Smooth muscle cell (in vitro differentiated cells): ENCODE measurements around the gene PAWR. TPM values are rescaled to one million over a fixed set of nuclear protein-coding genes. Genes with fewer than 3 reads are reported as not detected.
A peak's percentile ranks its signal among the peaks of the same experiment; 100 is the strongest.

Source experiments
- DNase-seq: peaks from one replicate; lab custom pipeline; 2025; ENCODE audit not compliant: unreplicated experiment; lab: John Stamatoyannopoulos, UW
- H2AFZ ChIP-seq: fragments of 200-600 bp; sonication (generic); 2 replicates; pipeline ENCODE4 v1.6.0; 2016; ENCODE audit warnings: antibody characterized with exemption, low read depth, mild to moderate bottlenecking
- H3F3A ChIP-seq: fragments of 200-600 bp; sonication (generic); 2 replicates; pipeline ENCODE4 v1.6.0; 2017; ENCODE audit warnings: antibody characterized with exemption, low read depth
- H3K27ac ChIP-seq: fragments of 200-600 bp; sonication (generic); 2 replicates; pipeline ENCODE4 v1.5.1; 2016; ENCODE audit warnings: low read depth, mild to moderate bottlenecking
- H3K27me3 ChIP-seq: fragments of 200-600 bp; sonication (generic); 2 replicates; pipeline ENCODE4 v1.6.1; 2016; ENCODE audit warnings: low read depth, mild to moderate bottlenecking
- H3K36me3 ChIP-seq: fragments of 200-600 bp; sonication (generic); 2 replicates; pipeline ENCODE4 v1.5.1; 2016; ENCODE audit warnings: low read depth
- H3K4me1 ChIP-seq: fragments of 200-600 bp; sonication (generic); 2 replicates; pipeline ENCODE4 v1.5.1; 2016; ENCODE audit warnings: low read depth
- H3K4me2 ChIP-seq: fragments of 200-600 bp; sonication (generic); 2 replicates; pipeline ENCODE4 v1.6.0; 2016; ENCODE audit warnings: mild to moderate bottlenecking
- H3K4me3 ChIP-seq: fragments of 200-600 bp; sonication (generic); 2 replicates; pipeline ENCODE4 v1.5.1; 2016; ENCODE audit warnings: mild to moderate bottlenecking
- H3K79me2 ChIP-seq: fragments of 200-600 bp; sonication (generic); 2 replicates; pipeline ENCODE4 v1.6.0; 2016; ENCODE audit warnings: low read depth, mild to moderate bottlenecking
- H3K9ac ChIP-seq: fragments of 200-600 bp; sonication (generic); 2 replicates; pipeline ENCODE4 v1.6.0; 2016; ENCODE audit warnings: low read depth
- H3K9me3 ChIP-seq: fragments of 200-600 bp; sonication (generic); replicated peaks from 2 replicates; pipeline ENCODE4 v1.5.1; 2016; ENCODE audit warnings: low read depth
- H4K20me1 ChIP-seq: fragments of 200-600 bp; sonication (generic); 2 replicates; pipeline ENCODE4 v1.6.0; 2016; ENCODE audit warnings: low read depth
- CTCF ChIP-seq: fragments of 200-600 bp; sonication (generic); IDR thresholded peaks from 2 replicates; pipeline ENCODE4 v1.5.1; 2017; ENCODE audit warnings: borderline replicate concordance, mild to moderate bottlenecking, antibody characterized with exemption; ENCODE audit not compliant: insufficient read depth, poor library complexity, severe bottlenecking
- WGBS: methylation state at CpG from one replicate; pipeline ENCODE4 v1.1.7; 2016; ENCODE audit warnings: low lambda C conversion rate; 5-methylcytosine and 5-hydroxymethylcytosine counted together
- polyA plus RNA-seq: library from polyadenylated mRNA; unstranded; fragments of >200 nt; fragmentation: Nextera tagmentation; extraction: Ambion mirVana; gene quantifications from 2 replicates; pipeline ENCODE4 v1.2.1, GENCODE V29; 2016
- total RNA-seq: library from RNA; depleted of rRNA; stranded (reverse); fragments of >200 nt; gene quantifications from 2 replicates; pipeline ENCODE4 v1.2.3, GENCODE V29; 2014

PAWR gene
- total and polyA plus RNA-seq, 2 experiments from 2014 or later: 33.1 to 45.4 TPM

DNA sequence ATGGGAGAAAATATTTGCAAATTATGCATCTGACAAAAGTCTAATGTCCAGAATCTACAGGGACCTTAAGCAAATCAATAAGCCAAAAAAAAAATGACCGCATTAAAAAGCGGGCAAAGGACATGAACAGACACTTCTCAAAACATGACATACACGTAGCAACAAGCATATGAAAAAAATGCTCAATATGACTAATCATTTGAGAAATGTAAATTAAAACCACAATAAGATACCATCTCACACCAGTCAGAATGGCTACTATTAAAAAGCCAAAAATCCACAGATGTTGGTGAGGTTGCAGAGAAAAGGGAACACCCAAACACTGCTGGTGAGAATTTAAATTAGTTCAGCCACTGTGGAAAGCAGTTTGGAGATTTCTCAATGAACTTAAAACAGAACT, 16.1 kb downstream of the PAWR start:
- Histone ChIP-seq H3K4me2 (no peak overlapping the region), H3F3A (no peaks in the 10 kb centered on the region), H3K27ac (peak overlapping the region; percentile 61), H3K4me3 (no peak overlapping the region), H3K27me3 (no peaks in the 10 kb centered on the region), H4K20me1 (peaks cover 89% of the 10 kb centered on the region), H3K36me3 (no peaks in the 10 kb centered on the region), H3K9me3 (no peaks in the 10 kb centered on the region), H3K4me1 (peaks cover 11% of the 10 kb centered on the region), H3K9ac (no peak overlapping the region), H2AFZ (no peak overlapping the region), H3K79me2 (peaks cover 100% of the 10 kb centered on the region)
- WGBS: 59% methylated on average over 3 of the region's 3 CpGs
- DNase-seq: no peak
- no peak for TF ChIP-seq CTCF

DNA sequence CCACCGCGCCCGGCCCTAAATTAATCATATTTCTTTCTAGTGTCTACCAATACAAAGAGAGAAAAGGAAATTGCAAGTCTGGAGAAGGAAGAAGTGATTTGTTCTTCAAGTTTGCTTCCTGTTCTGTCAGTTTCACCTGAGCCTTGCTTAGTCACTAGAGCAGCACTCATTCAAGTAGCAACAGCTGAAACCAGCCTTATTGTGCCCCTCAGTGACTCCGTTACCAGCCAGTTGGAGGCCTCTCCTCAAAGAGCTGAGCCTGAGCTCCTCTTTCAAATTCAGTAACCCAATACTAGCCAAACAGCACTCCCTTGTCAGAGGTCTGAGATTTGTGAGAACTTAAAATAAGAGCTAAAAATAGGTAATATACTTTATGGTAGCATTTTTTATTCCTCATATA, 17.4 kb downstream of the PAWR start:
- H3K9ac ChIP-seq: no peak overlapping the region
- H3K4me1 ChIP-seq: peaks cover 16% of the 10 kb centered on the region
- no peaks in the 10 kb centered on the region for H3K9me3 ChIP-seq
- TF ChIP-seq CTCF: no peak
- WGBS: 90% methylated on average over 4 of the region's 4 CpGs
- peaks cover 100% of the 10 kb centered on the region for H3K79me2 ChIP-seq
- no peak overlapping the region for H3K4me2 ChIP-seq
- no peak overlapping the region for H3K4me3 ChIP-seq
- DNase-seq: no peak
- peak overlapping the region; percentile 61 for H3K27ac ChIP-seq
- H4K20me1 ChIP-seq: peaks cover 89% of the 10 kb centered on the region
- no peaks in the 10 kb centered on the region for H3F3A ChIP-seq
- H3K27me3 ChIP-seq: no peaks in the 10 kb centered on the region
- H2AFZ ChIP-seq: no peak overlapping the region
- no peaks in the 10 kb centered on the region for H3K36me3 ChIP-seq

- no peaks in the 10 kb centered on the region for H3K9me3 ChIP-seq
- H3F3A ChIP-seq: peaks cover 3% of the 10 kb centered on the region
- H3K27ac ChIP-seq: no peak overlapping the region
- H3K4me3 ChIP-seq: no peak overlapping the region
- H3K9ac ChIP-seq: no peak overlapping the region
- TF ChIP-seq CTCF: no peak
- whole genome bisulfite sequencing: 88% methylated on average over 4 of the region's 4 CpGs
- H3K27me3 ChIP-seq: no peaks in the 10 kb centered on the region
- peaks cover 87% of the 10 kb centered on the region for H4K20me1 ChIP-seq
- H3K36me3 ChIP-seq: no peaks in the 10 kb centered on the region
- peaks cover 8% of the 10 kb centered on the region for H3K4me1 ChIP-seq
- peaks cover 100% of the 10 kb centered on the region for H3K79me2 ChIP-seq
- no peak overlapping the region for H3K4me2 ChIP-seq
- H2AFZ ChIP-seq: no peak overlapping the region
- no peak for DNase-seq
These were observed 22.7 kb downstream of the PAWR start for GRCh38 chr12:79668113-79668512.

GRCh38 chr12:79665212-79665887, 25.4 kb downstream of the PAWR start:
- H3K4me2 ChIP-seq: peak overlapping the region; percentile 11
- H3K9ac ChIP-seq: no peak overlapping the region
- peak overlapping the region; percentile 34 for H3K27ac ChIP-seq
- H3K36me3 ChIP-seq: no peaks in the 10 kb centered on the region
- 56% methylated on average over 4 of the region's 4 CpGs for WGBS
- H3K4me3 ChIP-seq: no peak overlapping the region
- DNase-seq: no peak
- H3F3A ChIP-seq: peaks cover 3% of the 10 kb centered on the region
- no peaks in the 10 kb centered on the region for H3K9me3 ChIP-seq
- peaks cover 84% of the 10 kb centered on the region for H4K20me1 ChIP-seq
- peaks cover 8% of the 10 kb centered on the region for H3K4me1 ChIP-seq
- H3K27me3 ChIP-seq: no peaks in the 10 kb centered on the region
- no peak for TF ChIP-seq CTCF
- peaks cover 99% of the 10 kb centered on the region for H3K79me2 ChIP-seq
- H2AFZ ChIP-seq: no peak overlapping the region
